Measurements from ENCODE around the gene SLC28A1. TPM values are rescaled to one million over a fixed set of nuclear protein-coding genes. Genes with fewer than 3 reads are reported as not detected.

Gene SLC28A1
- total RNA-seq, 1 experiment from 2014 or later, result 1.1 TPM

DNA sequence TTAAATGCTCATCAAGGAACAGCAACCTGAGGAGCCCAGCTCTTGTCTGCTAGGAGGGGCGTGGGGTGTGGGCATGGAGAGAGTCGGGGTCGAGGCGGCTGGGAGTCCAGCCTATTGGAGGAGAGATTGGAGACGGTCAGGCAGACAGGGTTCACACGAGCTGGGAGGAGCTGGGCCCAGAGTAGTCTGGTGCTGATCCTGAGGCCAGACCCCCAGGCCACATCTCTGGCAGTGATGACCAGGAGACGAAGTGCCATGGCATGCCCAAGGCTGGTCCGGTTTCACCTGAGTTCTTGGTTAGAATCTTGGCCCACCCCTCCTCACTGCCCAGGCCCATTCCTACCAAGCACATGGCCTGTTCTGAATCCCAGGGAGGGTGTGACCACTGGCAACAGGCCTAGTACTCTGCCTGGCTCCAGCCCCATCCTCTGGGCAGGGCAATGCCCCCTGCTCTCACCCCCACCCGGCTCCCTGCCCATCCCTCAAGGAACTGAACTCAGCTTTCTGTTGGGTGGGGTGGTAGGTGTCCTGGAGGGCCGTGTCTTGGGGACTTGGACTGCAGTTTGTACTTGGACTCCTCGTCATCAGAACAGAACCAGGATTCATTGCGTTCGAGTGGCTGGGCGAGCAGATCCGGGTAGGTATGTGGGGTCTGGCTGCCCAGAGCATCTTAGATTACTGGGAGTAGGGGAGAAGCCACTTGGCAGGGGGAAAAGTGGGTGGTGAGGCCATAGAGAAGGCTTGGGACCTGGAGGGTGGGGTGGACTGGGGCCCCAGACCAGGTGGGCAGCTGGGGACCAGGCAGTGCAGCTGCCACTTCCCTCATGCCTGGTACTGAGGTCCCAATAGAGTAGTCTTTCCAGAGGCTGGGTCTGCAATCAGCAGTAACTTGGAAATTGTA is 20.8 kb downstream of the SLC28A1 start:
- no peak overlapping the region for H3K9ac ChIP-seq (ENCODE audit: low read length)
- BruUV-seq (replicated peaks), result no TSS peak
- H3K27ac ChIP-seq (ENCODE audit: low read length), result no peak overlapping the region

DNA sequence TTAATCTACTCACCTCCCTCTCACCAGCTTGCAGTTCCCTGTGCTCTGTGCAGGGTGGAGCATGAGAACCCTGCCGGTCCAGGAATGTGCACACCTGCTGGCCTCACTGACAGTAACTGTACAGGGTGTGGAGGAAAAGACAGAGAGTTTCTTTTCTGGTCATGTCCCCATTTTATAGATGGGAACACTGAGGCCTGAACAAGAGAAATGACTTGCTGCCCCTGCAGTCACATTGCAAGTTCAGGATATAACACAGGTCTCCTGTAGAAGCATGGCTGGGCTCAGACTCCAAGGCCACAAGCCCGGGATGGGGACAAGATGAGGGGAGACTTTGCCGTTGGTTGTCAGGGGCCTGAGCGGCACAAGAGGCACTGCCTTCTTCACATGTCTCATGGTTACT is 23.3 kb downstream of the SLC28A1 start:
- no peak overlapping the region for H3K9ac ChIP-seq (ENCODE audit: low read length)
- TF ChIP-seq, protein P1, sequence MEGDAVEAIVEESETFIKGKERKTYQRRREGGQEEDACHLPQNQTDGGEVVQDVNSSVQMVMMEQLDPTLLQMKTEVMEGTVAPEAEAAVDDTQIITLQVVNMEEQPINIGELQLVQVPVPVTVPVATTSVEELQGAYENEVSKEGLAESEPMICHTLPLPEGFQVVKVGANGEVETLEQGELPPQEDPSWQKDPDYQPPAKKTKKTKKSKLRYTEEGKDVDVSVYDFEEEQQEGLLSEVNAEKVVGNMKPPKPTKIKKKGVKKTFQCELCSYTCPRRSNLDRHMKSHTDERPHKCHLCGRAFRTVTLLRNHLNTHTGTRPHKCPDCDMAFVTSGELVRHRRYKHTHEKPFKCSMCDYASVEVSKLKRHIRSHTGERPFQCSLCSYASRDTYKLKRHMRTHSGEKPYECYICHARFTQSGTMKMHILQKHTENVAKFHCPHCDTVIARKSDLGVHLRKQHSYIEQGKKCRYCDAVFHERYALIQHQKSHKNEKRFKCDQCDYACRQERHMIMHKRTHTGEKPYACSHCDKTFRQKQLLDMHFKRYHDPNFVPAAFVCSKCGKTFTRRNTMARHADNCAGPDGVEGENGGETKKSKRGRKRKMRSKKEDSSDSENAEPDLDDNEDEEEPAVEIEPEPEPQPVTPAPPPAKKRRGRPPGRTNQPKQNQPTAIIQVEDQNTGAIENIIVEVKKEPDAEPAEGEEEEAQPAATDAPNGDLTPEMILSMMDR (conservative IDR thresholded peaks at IDR 0.05; ENCODE audit: low read depth, low read length), result no peak
- TF ChIP-seq EZH2 (IDR thresholded peaks at IDR 0.05; ENCODE audit: low read length, unreplicated experiment), result no peak
- no peak for TF ChIP-seq EZH2phosphoT487 (IDR thresholded peaks at IDR 0.05; ENCODE audit: borderline replicate concordance, low read length)
- H3K36me3 ChIP-seq (ENCODE audit: low read depth, low read length), result no peaks in the 10 kb centered on the region
- H3K27me3 ChIP-seq (ENCODE audit: low read length), result no peaks in the 10 kb centered on the region
- peaks cover 42% of the 10 kb centered on the region for H3K4me1 ChIP-seq (ENCODE audit: insufficient read depth, low read length)
- ATAC-seq (no peak), DNase-seq (no peak)
- no peak overlapping the region for H3K4me2 ChIP-seq (ENCODE audit: low read length)
- no peaks in the 10 kb centered on the region for H3K9me3 ChIP-seq (ENCODE audit: low read length)
- intact Hi-C loops (cut with micrococcal nuclease), result no loop called here
- no peak overlapping the region for H2AFZ ChIP-seq (ENCODE audit: low read length)
- H3K27ac ChIP-seq (ENCODE audit: low read length), result no peak overlapping the region
- H3K79me2 ChIP-seq (ENCODE audit: low read length), result no peaks in the 10 kb centered on the region
- no peaks in the 10 kb centered on the region for H4K20me1 ChIP-seq (ENCODE audit: low read length)
- no peak overlapping the region for H3K4me3 ChIP-seq (ENCODE audit: low read length)
- no peaks in the 10 kb centered on the region for H3K9me2 ChIP-seq (replicated peaks; ENCODE audit: low read length)
- ChIA-PET CTCF (no interaction called here), POLR2A (ENCODE audit: unreplicated experiment) (no interaction called here)
- peaks cover 11% of the 10 kb centered on the region for H3F3A ChIP-seq (ENCODE audit: low read length, unreplicated experiment)
- no TSS peak for BruUV-seq (replicated peaks)

More for the DNA sequence above, 20.8 kb downstream of the SLC28A1 start:
- Histone ChIP-seq H3K79me2 (ENCODE audit: low read length) (no peaks in the 10 kb centered on the region), H2AFZ (ENCODE audit: low read length) (no peak overlapping the region), H4K20me1 (ENCODE audit: low read length) (no peaks in the 10 kb centered on the region), H3K27me3 (ENCODE audit: low read length) (no peaks in the 10 kb centered on the region), H3K36me3 (ENCODE audit: low read depth, low read length) (no peaks in the 10 kb centered on the region), H3K4me3 (ENCODE audit: low read length) (no peak overlapping the region), H3K9me3 (ENCODE audit: low read length) (no peaks in the 10 kb centered on the region), H3F3A (ENCODE audit: low read length, unreplicated experiment) (no peaks in the 10 kb centered on the region), H3K4me1 (ENCODE audit: insufficient read depth, low read length) (peaks cover 20% of the 10 kb centered on the region), H3K4me2 (ENCODE audit: low read length) (no peak overlapping the region), H3K9me2 (replicated peaks; ENCODE audit: low read length) (no peaks in the 10 kb centered on the region)
- TF ChIP-seq EZH2phosphoT487 (IDR thresholded peaks at IDR 0.05; ENCODE audit: borderline replicate concordance, low read length) (no peak), EZH2 (IDR thresholded peaks at IDR 0.05; ENCODE audit: low read length, unreplicated experiment) (no peak)
- TF ChIP-seq, protein P1 (conservative IDR thresholded peaks at IDR 0.05; ENCODE audit: low read depth, low read length), result no peak
- ChIA-PET CTCF (no interaction called here), POLR2A (ENCODE audit: unreplicated experiment) (no interaction called here)
- no peak for DNase-seq
- ATAC-seq, result no peak
- intact Hi-C loops (cut with micrococcal nuclease), result no loop called here

DNA sequence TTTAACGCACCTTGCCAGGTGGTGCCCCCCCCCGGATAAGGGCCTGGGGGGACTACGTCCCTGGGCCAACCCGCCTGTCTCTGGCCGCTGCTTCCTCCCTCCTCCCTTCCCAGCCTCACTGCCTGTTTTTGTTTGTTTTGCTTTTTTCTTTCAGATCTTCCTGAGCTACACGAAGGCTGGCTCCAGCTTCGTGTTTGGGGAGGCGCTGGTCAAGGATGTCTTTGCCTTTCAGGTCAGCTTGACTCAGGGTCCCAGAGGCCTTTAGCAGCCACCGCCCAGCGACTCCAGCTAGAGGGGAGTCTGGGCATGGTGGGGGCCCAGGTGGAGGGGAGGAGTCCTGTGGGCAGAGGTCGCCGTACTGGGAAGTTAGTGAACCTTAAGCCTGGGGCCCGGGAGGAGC is 24.1 kb downstream of the SLC28A1 start:
- no TSS peak for BruUV-seq (replicated peaks)
- no peak for TF ChIP-seq EZH2 (IDR thresholded peaks at IDR 0.05; ENCODE audit: low read length, unreplicated experiment)
- TF ChIP-seq, protein P1 (conservative IDR thresholded peaks at IDR 0.05; ENCODE audit: low read depth, low read length), result no peak
- no peak for TF ChIP-seq EZH2phosphoT487 (IDR thresholded peaks at IDR 0.05; ENCODE audit: borderline replicate concordance, low read length)
- POLR2A ChIA-PET (ENCODE audit: unreplicated experiment), result no interaction called here
- H3K79me2 ChIP-seq (ENCODE audit: low read length), result no peaks in the 10 kb centered on the region; the same call in 1 of the 2 replicates
- peak overlapping the region; percentile 17; the same call in 1 of the 2 replicates for H3K4me2 ChIP-seq (ENCODE audit: low read length)
- H3K27ac ChIP-seq (ENCODE audit: low read length), result 0 out of 2 replicates have a peak overlapping the region, but pooled peaks have one; percentile 6
- ATAC-seq (no peak), DNase-seq (peak; percentile 50)
- no peaks in the 10 kb centered on the region for H3K36me3 ChIP-seq (ENCODE audit: low read depth, low read length)
- no peaks in the 10 kb centered on the region for H4K20me1 ChIP-seq (ENCODE audit: low read length)
- no peak overlapping the region for H3K4me3 ChIP-seq (ENCODE audit: low read length)
- no peaks in the 10 kb centered on the region for H3K9me3 ChIP-seq (ENCODE audit: low read length)
- no peaks in the 10 kb centered on the region for H3K9me2 ChIP-seq (replicated peaks; ENCODE audit: low read length)
- CTCF ChIA-PET, result no interaction called here
- peak overlapping the region; percentile 58; the same call in 1 of the 2 replicates for H2AFZ ChIP-seq (ENCODE audit: low read length)
- intact Hi-C loops (cut with micrococcal nuclease), result no loop called here
- peaks cover 14% of the 10 kb centered on the region for H3F3A ChIP-seq (ENCODE audit: low read length, unreplicated experiment)
- no peak overlapping the region for H3K9ac ChIP-seq (ENCODE audit: low read length)
- no peaks in the 10 kb centered on the region for H3K27me3 ChIP-seq (ENCODE audit: low read length)
- H3K4me1 ChIP-seq (ENCODE audit: insufficient read depth, low read length), result peaks cover 50% of the 10 kb centered on the region
